Lower leg skin (tissue), 4 donors: ENCODE measurements around the gene MEF2D. TPM values are rescaled to one million over a fixed set of nuclear protein-coding genes. Genes with fewer than 3 reads are reported as not detected.

Experiments used
- DNase-seq, 2 donors: peaks; one replicate each; pipeline ENCODE4 v3.0.0-alpha.2; 2019; ENCODE audit warnings: low spot score in 2 of 2
- H3K4me3 ChIP-seq: fragments of 200-600 bp; sonication (generic); 2 replicates; pipeline ENCODE4 v1.5.1; 2017; ENCODE audit warnings: mild to moderate bottlenecking, low read depth; ENCODE audit not compliant: poor library complexity, severe bottlenecking
- POLR2A ChIP-seq, 2 donors: fragments of 450-650 bp; IDR thresholded peaks; one replicate each; pipeline ENCODE4 v1.6.1; 2016 to 2017; ENCODE audit warnings: antibody characterized with exemption in 2 of 2, mild to moderate bottlenecking in 1 of 2, moderate library complexity in 1 of 2
- WGBS, 2 donors: methylation state at CpG; one replicate each; pipeline ENCODE4 v1.1.5; 2018; 5-methylcytosine and 5-hydroxymethylcytosine counted together
- intact Hi-C: fragments of 100-400 bp; cut with DNase I; formaldehyde crosslinking; loops from one replicate; pipeline ENCODE4 v1.15.0; 2023; ENCODE audit warnings: low total_unique reads
- total RNA-seq, 4 donors: library from RNA; depleted of rRNA; stranded (reverse); fragments of >200 nt; gene quantifications; one replicate each; pipeline ENCODE4 v1.1.0, GENCODE V29; 2016
- TF ChIP-seq, protein P1 (sequence below), 3 donors: fragments of 450-650 bp; IDR thresholded peaks; one replicate each; pipeline ENCODE4 v1.5.1; 2016; ENCODE audit warnings: antibody characterized with exemption in 3 of 3, mild to moderate bottlenecking in 3 of 3, moderate library complexity in 2 of 3

Gene MEF2D
- total RNA-seq, 4 donors from 2014 or later, result 32.1 to 67.3 (median 55.6) TPM

DNA sequence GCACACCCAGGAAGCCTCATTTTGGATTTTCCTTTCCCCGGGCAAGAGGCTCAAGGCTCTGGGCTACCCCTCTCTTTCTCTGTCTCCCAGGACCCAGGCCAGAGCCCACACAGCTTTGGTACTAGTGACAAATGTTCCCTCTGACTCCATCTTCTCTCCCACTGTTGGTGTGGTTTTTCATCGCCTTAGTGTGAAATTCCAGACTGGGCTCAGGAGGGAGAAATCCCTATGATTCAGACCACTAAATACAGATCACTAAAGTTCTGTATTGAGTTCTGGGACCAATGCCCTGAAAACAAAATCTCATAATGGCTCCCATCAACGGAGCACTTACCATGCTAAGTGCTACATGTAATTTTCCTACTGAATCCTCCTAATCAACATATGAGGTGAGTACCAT is 45.7 kb upstream of the MEF2D start:
- no peak for TF ChIP-seq POLR2A (IDR thresholded peaks at IDR 0.05)
- TF ChIP-seq, protein P1, sequence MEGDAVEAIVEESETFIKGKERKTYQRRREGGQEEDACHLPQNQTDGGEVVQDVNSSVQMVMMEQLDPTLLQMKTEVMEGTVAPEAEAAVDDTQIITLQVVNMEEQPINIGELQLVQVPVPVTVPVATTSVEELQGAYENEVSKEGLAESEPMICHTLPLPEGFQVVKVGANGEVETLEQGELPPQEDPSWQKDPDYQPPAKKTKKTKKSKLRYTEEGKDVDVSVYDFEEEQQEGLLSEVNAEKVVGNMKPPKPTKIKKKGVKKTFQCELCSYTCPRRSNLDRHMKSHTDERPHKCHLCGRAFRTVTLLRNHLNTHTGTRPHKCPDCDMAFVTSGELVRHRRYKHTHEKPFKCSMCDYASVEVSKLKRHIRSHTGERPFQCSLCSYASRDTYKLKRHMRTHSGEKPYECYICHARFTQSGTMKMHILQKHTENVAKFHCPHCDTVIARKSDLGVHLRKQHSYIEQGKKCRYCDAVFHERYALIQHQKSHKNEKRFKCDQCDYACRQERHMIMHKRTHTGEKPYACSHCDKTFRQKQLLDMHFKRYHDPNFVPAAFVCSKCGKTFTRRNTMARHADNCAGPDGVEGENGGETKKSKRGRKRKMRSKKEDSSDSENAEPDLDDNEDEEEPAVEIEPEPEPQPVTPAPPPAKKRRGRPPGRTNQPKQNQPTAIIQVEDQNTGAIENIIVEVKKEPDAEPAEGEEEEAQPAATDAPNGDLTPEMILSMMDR (IDR thresholded peaks at IDR 0.05), result no peak
- intact Hi-C loops, result no loop called here
- WGBS, 2 donors, result 95 to 96% methylated on average over 3 of the region's 3 CpGs
- H3K4me3 ChIP-seq, result no peak overlapping the region
- DNase-seq, result no peak

DNA sequence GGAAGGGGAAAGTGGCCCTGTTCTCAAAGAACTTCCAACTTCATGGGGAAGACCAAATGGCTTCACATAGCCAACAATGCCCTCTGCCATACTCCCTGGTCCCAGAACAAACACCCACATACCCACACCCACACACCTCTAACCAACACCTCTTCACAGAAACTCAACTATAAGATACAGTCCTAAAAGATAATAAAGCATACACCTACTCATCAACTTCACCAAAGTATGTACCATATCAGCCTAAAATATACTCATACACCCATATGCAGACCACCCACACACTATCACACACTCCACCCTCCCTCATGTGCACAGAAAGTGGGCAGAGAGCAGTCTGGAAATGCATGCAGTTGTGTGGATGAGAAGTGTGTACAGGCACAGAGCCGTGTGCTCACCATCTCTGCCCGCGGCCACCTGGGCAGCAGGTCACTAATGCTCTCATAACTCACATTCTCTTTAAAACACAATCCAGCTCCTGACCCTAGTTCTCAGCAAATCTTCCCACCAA is 44.1 kb upstream of the MEF2D start:
- 95 to 100% methylated on average over 3 of the region's 3 CpGs for WGBS, 2 donors
- TF ChIP-seq, protein P1 (IDR thresholded peaks at IDR 0.05), result no peak
- TF ChIP-seq POLR2A (IDR thresholded peaks at IDR 0.05), result no peak
- intact Hi-C loops, result no loop called here
- no peak for DNase-seq
- no peak overlapping the region for H3K4me3 ChIP-seq

DNA sequence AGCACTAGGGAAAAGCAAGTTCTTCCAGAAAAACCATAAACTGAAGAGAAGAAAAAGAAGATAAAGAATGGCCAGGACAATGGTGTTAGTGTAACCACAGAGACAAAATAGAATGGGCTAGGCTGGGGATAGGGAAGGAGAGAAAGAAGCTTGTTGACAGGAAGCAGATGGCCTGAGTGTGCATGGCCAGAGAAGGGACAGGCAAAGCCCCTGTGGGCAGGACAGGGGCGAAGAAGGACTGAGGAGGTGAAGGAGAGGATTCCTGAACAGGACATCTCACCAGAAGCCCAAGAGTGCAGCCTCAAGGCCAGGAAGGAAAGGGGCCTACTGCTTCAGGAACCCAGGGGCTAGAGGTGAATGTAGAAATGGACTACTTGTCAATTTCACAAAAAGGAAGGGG is 42.5 kb upstream of the MEF2D start:
- TF ChIP-seq, protein P1 (IDR thresholded peaks at IDR 0.05), result no peak
- TF ChIP-seq POLR2A (IDR thresholded peaks at IDR 0.05), result no peak
- WGBS, 2 donors, result 88% methylated on average over 1 of the region's 1 CpG
- DNase-seq, result no peak
- intact Hi-C loops, result no loop called here
- H3K4me3 ChIP-seq, result no peak overlapping the region

DNA sequence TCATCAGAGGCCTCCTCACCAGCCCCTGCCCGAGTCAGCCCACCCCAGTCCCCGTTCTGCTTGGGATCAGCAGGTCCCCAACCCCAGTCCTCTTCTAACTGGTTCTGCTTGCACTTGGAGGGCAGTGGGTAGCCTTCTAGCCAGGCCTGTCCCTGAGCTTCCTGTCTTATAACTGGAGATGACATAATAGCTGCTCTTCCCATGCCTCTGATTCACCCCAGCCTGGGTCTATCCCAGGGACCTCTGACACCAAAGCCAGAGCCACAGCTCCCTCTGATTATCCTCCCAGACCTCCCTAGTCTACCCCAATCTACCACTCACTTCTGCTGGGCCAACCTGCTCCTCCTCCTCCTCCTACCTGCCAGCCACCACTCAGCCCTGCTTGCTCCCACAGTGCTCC is 40.4 kb upstream of the MEF2D start:
- no peak overlapping the region for H3K4me3 ChIP-seq
- DNase-seq, result no peak
- TF ChIP-seq, protein P1 (IDR thresholded peaks at IDR 0.05), result no peak
- 100% methylated on average over 2 of the region's 2 CpGs for WGBS, 2 donors
- intact Hi-C loops, result no loop called here

DNA sequence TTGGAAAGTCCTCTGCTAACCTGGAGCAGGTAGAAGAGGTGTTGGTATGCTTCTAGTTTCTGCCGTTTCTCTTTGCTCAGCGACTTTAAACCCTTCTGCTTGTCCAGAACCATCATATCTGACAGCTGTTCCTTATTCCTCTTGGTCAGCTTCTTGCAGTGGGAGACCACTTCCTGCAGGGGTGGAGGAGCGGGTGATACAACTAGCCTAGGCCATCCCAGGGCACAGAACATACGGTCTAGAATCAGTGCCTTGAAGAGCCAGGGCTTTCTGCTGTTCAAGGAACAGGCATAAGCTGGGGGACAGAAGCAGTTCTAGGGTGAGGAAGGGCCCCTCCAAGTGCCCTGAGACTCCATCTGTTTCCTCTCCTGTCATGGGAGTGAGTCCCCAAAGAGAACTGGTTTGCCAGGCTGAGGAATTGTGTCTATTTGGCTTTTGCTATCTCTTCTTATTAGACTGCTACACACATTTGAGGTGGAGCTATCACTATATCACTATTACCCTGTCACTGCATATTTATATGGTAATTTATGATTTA is 39.3 kb upstream of the MEF2D start:
- intact Hi-C loops, result no loop called here
- no peak overlapping the region for H3K4me3 ChIP-seq
- 83 to 86% methylated on average over 4 of the region's 4 CpGs for WGBS, 2 donors
- no peak for TF ChIP-seq POLR2A (IDR thresholded peaks at IDR 0.05)
- TF ChIP-seq, protein P1 (IDR thresholded peaks at IDR 0.05), result no peak
- DNase-seq, result no peak
